GM03348 (cell line): ENCODE results near the gene PCBP3.
"Not testable (repeated sequence)": the region's sequence is repeated elsewhere in the genome, so short reads cannot be mapped to it uniquely, and the experiment has no call there.

ENCODE experiments used
- DNase-seq: peaks from one replicate; pipeline ENCODE4 v3.0.0; 2012; ENCODE audit warnings: low spot score

PCBP3 gene

DNA sequence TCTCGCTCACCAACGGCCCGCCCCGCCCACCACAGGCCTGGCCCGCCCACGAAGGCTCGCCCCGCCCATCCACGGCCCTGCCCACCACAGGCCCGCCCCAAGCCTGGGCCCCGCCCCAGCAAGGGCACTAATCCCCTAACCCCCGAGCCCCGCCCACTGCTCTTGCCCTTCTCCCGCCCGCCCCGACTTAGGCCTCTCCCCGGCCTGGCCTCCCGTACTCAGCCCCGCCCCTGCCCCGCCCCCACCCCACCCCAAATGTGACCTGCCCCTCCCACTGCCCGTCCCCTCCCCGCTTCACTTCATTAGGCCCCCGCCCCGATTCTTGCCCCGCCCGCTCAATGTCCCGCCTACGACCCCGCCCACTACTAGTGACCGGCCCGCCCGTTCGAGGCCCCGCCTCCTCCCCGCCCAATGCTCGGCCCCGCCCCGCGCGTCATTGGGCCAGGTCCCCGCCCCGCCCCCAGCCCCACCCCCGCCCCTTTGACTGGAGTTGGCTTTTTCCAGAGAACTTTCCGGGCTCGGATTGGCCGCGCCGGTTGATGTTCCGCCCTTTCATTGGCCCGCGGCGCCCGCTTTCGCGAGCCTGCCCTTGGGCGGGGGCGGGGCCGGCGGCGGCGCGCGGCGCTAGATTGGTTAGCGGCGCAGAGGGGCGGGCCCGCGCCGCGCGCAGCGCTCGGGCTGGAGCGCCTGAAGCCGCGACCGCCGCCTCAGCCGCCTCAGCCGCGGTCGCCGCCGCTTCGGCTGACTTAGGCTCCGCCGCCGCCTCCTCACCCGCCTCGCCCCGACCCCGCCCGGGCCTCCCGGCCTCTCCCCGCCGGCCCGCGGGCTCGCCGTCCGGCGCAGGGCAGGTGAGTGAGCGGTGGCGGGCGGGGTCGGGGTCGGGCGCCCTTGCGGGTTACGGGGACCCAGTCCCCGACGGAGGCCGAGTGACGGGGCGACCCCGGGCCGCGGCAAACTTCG, at the start of gene PCBP3:
Gene PCBP3 (plus strand): TSS at position 705 of the 960 bp plus-strand sequence. CDS start 206,361 bp downstream, outside the sequence.
- DNase-seq, result peak; percentile 97

DNA sequence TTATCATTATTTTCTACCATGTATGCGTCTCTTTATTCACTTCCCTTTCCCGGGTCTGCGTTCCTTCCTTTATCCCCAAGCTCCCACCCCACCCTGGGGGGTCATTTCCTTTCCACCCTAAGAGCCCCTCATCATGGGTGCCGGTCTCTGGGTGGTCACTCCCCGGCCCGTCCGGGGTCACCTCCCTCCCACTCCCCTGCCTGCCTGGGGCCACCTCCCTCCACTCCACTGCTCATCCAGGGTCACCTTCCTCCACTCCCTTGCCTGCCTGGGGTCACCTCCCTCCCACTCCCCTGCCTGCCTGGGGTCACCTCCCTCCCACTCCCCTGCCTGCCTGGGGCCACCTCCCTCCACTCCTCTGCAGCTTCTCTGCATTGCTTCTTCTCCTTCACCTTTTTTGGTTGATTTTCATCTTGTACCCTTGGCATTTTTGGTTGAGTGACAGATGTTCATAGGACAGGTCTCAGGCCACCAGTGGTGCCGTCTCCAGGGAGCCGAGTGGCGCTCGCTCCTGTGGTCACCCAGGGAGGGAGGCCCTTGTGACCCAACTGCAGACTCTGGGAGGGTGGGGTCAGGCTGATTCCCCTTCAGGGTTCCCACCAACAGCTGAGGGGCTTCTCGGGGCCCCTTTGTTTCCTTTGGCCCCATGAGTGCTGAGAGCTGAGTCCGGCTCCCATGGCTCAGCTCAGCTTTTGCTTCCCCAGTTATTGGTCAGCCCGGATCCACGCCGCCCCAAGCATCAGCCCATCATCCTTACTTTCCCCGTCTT, 48.6 kb upstream of the PCBP3 start:
- no peak for DNase-seq

DNA sequence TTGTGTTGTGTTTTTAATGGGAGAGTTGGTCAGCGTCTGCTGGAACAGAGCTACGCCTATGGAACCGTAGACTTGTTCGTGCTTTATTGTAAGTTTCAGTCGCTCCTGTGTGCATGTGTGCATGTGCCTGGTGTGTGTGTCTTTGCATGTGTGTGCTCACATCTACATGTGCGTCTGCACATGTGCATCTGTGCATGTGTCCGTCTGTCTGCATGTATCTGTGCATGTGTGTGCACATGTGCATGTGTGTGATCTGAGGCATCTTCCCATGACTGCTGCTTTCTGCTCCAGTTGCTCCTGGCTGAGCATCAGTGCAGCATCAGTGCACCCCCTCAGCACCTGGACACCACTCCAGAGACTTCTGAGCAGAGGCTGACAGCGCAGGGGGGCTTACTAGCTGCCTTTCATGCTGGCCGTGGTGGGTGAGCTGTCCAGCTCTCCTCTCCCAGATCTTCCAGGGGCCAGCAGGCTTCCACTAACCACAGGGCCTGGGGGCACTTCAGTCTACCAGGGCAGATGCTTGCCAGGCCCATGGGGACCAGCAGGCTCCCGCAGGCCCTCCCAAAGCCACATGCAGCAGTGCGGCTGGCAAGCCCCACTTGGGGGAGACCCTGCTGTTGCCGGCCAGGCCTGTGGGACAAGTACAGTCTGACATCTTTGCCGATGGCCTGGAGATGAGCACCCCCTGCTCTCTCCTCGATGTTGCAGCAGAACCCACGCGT, 47.8 kb upstream of the PCBP3 start:
- no peak for DNase-seq

DNA sequence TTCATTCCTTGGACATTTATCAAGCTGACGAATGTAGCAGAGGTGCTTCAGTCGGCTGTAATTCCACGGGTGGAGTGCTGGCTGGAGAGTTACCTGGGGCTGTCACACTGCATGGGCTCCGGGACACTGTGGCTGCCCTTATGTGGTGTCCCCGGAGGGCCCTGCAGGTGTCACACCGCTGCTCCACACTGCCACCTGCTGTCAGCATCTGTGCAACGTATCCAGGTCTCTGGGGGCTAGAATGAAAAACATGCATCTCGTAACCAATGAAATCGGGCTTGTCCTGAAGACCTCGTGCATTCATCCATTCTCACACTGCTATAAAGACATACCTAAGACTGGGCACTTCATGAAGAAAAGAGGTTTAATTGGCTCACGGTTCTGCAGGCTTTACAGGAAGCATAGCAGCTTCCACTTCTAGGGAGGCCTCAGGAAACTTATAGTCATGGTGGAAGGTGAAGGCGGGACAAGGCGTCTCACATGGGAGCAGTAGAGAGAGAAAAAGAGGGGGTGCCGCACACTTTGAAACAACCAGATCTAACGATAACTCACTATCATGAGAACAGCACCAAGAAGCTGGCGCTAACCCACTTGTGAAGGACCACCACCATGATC, 46.7 kb upstream of the PCBP3 start:
- DNase-seq, result peak; percentile 85

DNA sequence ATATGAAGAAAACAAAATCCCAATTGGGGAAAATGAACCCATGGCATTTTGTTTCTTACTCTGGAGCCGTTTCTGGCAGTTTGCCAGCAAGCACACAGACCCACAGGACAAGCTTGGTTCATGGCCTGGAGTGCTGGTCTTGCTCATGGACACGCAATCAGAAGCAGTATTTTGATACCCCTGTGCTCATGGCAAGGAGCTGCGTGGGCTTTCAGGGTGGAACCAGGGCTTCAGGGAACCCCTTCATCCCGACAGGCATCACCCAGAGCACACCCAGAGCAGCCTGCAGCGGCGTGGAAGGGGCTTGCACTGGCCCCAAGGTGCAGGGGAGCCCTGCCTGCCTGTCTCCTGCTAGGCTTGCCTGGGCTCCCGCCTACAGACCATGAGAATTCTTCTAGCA, 45.4 kb upstream of the PCBP3 start:
- no peak for DNase-seq

DNA sequence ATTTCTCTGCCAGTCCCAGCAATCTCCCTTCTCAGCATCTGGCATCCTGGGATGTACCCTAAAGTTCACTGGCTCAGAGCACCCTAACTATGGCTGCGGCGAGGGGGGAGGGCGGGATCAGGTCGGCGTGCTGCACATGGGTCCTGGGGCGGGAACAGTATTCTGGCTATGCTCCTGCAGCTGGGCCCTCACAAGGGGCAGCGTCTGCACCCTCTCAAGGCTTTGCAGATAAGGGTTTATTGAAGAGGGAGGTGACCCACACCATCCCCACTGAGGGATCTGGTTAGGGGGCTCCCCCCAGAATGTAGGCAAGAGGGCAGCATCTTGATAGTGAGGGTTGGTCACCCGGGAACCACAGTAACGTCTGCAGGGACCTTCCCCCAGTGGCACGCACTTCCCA, 44.9 kb upstream of the PCBP3 start:
- no peak for DNase-seq

DNA sequence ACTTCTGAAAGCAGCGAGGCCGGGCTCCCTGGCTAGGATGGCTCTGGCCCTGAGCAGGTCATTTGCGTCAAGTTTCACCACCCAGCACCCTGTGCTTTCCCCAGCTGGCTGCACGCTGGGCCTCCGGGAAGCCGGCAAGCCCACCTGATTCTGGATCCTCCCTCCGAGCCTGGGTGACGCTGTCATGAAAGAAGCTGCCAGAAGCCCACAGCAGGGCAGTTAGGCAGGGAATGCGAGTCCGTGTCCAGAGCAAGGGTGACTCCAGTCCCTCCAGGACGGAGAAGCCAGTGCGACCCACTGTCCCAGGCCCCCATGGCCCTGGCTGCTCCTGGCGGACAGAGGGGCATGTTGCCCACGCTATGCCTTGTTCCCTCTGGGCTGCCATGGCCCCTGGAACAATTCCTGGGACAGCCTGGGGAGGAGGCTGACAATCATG, 44.4 kb upstream of the PCBP3 start:
- DNase-seq, result no peak

DNA sequence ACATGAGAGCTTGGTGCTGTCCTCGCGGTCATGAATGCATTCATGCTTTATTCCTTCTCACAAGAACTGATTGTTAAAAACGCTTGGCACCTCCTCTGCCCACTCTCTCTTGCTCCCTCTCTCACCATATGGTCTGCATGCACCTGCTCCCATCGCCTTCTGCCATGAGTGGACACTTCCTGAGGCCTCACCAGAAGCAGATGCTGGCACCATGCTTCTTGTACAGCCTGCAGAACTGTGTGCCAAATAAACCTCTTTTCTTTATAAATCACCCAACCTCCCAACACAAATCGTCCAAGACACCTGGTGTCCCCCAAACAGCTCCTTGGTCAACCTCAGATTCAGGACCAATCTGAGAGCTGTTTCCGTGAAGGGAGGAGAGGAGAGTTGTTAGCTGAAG, 43.3 kb upstream of the PCBP3 start:
- no peak for DNase-seq

DNA sequence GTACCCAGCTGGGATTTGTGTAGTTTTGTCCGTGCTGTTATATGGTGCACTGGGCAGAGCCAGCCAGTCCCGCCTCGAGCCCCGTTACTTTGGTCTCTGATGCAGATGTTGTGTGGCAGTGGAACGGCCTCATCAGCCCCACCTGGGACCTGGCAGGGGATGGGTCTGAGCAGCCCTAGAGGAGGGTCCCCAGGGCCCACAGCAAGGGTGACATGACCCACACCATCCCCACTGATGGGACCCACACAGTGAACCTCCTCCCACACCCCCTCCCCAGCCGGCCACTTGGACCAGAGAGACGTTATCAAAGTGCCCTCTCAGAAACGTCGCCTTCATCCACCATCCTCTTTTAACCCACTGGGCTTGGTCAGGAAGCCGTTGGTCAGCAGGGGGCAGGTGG, 42.0 kb upstream of the PCBP3 start:
- no peak for DNase-seq

DNA sequence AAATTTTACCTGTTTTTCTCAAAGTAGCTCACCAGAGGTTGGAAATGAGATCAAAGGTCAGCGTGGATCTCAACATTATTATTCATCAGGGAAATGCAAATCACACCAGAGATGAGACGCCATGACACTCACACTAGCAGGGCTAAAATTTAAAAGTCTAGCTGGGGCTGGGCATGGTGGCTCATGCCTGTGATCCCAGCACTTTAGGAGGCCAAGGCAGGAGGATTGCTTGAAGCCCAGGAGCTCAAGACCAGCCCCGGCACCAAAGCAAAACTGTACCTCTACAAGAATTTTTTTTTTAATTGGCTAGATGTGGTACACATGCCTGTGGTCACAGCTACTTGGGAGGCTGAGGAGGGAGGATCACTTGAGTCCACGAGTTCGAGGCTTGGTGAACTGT, 41.4 kb upstream of the PCBP3 start:
- DNase-seq, result no peak

DNA sequence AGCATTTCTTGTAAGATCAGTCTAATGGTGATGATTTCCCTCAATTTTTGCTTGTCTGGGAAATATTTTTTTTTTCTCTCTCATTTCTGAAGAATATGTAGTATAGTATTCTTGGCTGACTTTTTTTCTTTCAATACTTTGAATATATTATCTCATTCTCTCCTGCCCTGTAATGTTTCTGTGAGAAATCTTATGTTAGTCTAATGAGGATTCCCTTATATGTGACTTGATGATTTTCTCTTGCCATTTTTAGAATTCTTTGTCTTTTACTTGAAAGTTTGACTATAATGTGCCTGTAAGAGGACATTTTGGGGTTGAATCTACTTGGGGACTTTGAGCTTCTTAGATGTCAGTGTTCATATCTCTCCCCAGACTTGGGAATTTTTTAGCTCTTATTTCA, 40.0 kb upstream of the PCBP3 start:
- no peak for DNase-seq

DNA sequence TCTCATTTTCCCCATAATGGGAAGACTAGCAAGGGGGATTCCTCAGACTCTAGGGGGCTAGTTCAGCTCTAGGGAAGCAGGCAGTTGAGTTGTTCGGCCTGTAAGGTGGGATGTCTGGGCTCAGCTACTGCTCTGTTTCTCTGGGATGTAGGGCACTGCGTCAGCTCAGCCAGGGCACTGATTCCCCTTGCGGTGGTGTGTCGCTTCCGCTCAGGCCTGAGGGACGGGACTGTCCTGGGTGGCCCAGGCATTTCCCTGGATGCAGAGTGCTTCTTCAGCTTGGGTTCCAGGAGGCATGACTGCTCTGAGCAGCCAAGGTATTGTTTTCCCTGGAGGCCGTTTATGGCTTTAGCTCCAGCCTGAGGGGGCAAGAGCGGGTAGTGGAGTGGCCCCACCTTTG, 38.8 kb upstream of the PCBP3 start:
- not testable (repeated sequence) for DNase-seq

DNA sequence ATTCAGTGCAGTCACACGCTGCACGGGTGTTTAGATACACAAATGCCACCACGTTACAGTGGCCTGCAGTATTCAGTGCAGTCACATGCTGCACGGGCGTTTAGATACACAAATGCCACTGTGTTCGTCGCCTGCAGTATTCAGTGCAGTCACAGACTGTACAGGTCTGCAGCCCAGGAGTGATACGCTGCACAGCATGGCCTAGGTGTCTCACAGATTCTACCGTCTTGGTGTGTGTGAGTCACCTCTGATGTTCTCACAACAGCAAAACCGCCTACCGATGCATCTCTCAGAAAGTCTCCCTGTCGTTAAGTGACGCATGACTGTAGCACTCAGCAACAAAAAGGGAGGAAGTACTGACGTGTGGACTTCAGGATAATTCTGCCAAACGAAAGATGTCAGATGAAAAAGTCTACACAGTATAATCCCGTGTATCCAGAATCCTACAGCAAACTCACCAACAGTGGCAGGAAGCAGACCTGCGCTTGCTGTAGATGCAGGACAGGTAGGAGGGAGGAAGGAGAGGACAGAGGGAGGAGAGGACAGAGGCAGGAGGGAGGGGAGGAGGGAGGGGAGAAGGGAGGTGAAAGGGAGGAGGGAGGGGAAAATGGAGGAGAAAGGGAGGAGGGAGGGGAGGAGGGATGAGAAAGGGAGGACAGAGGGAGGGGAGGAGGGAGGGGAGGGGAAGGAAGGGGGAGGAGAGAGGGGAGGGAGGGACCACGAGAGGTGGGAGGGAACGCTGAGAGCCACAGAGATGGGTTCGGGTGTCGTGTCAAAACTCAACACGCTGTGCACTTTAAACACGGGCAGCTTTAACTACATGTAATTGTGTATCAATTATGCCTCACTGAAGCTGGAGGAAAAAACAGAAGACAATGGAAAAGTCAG, 36.3 kb upstream of the PCBP3 start:
- DNase-seq, result no peak

DNA sequence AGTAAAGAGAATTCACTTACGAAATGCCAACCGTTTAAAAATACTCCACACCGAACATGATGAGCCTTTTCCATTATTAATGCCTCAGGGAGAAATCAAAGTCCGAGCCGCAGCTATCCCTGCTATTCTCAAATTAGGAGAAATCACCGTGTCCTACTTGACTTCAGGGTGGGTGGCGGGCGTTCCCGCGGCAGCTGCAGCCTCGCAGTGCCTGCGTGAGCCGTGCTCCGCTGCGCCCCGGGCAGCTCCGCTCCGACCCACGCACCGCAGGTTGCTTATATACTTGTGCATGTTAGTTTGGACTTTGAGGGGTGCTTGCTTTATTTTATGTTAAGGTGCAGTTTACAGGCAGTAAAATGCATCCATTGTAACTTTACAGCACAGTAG, 35.6 kb upstream of the PCBP3 start:
- no peak for DNase-seq

DNA sequence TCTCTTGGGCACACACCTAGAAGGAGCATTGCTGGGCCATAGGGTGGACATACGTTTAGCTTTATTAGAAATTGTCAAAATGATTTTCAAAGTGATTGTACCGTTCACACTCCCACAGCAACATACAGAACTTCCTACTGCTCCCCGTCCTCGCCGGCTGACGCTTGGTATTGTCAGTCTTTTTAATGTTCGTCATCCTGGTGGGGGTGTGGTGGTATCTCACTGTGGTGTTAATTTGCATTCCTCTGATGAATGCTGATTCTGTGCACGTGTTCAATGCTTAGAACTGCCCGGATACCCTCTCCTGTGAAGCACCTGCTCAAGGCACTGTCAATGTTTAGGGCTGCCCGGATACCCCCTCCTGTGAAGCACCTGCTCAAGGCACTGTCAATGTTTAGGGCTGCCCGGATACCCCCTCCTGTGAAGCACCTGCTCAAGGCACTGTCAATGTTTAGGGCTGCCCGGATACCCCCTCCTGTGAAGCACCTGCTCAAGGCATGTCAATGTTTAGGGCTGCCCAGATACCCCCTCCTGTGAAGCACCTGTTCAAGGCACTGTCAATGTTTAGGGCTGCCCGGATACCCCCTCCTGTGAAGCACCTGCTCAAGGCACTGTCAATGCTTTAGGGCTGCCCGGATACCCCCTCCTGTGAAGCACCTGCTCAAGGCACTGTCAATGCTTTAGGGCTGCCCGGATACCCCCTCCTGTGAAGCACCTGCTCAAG, 34.6 kb upstream of the PCBP3 start:
- DNase-seq, result not testable (repeated sequence)

DNA sequence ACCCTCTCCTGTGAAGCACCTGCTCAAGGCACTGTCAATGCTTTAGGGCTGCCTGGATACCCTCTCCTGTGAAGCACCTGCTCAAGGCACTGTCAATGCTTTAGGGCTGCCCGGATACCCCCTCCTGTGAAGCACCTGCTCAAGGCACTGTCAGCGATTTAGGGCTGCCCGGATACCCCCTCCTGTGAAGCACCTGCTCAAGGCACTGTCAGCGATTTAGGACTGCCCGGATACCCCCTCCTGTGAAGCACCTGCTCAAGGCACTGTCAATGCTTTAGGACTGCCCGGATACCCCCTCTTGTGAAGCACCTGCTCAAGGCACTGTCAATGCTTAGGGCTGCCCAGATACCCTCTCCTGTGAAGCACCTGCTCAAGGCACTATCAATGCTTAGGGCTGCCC, 33.9 kb upstream of the PCBP3 start:
- DNase-seq, result not testable (repeated sequence)

DNA sequence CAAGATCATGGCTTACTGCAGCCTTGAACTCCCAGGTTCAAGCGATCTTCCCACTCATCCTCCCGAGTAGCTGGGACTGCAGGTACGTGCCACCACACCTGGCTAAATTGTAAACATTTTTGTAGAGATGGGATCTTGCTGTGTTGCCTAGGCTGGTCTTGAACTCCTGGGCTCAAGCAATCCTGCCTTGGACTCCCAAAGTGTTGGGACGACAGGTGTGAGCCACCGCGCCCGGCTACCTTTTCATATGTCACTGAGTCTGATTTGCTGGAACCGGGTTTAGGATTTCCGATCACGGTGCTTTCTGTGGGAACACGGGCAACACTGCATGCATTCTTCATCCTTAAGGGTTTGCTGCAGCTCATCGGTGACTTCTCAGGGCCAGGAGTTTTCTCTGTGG, 32.2 kb upstream of the PCBP3 start:
- no peak for DNase-seq

DNA sequence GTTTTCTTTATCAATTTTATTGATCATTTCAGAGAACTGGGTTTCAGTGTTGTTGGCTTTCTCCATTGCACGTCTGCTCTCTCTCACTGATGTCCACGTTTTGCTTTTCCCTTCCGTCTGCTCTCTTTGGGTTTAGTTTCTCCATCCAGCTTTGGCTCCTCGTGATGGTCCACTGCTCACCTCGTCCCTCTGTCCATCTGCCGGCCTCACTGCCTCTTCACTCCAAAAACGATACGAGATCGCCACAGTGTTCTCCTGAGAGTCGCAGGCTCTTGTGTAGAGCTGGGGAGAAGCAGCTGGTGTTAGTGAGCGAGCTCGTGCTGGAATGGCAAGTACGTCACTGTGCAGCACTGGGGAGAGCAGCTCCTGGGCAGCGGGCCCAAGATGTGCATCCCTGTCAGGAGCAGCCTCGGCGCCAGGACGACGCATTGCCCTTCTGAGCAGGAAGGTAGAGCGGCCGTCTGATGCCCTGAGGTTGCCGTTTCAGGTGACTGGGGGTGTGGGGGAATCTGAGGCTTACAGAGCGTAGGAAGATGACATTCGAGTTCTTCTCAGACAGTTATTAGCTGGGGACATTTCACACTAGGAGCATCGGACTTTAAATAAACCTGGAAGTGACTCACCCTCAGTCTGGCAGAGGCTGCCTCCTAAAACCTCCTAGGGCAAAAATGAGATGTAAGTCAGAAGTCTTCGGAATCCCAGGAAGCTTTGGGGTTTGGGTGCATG, 31.4 kb upstream of the PCBP3 start:
- DNase-seq, result peak; percentile 49

DNA sequence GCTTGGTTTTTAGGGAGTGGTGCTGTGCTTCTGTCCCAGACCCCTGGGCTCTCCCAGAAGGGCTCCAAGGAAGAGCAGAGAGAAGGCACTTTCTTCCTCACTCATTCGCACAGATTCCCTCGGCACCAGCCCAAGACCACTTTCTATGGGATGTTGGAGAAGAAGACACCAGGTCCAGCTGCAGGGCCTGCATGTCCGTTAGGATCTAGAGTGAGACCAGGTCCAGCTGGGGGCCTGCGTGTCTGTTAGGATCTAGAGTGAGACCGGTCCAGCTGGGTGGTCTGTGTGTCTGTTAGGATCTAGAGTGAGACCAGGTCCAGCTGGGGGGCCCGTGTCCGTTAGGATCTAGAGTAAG, 30.9 kb upstream of the PCBP3 start:
- not testable (repeated sequence) for DNase-seq

DNA sequence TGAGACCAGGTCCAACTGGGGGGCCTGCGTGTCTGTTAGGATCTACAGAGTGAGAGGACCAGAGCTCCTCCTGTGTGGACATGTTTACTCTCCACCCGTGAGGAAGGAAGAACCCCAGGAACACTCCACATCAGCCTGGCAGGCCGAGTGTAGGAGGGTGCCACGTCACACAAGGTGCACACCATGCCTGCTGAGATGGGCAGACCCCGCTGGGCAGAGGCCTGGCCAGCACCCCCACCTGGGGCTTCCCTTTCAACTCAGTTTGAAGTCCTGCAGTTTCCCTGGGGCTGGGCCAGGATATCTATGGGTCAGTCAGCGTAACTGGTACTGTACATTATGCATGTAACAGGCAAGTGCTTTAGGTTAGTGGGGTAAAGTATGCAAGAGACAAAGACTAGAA, 30.1 kb upstream of the PCBP3 start:
- DNase-seq, result no peak
